Hepatic stellate cell (primary cell): ENCODE measurements around the gene YAE1.

Experiments used
- DNase-seq: peaks from one replicate; pipeline ENCODE4 v3.0.0; 2011; ENCODE audit warnings: low spot score

YAE1 gene

DNA sequence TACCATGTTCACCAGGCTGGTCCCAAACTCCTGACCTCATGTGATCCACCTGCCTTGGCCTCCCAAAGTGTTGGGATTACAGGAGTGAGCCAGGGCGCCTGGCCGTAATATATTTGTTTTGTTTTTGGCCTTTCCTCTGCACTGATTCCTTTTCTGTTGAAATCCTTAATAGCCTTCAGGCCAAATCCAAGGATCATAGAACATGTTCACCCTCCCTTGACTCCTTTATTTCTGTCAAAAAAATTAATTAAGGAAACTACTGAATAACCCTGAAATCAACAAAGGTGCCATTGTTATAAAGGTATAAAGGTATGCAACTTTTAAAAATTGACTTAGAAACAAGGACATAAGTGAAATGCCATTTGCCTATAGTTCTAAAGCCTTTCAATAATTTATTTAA is 41.7 kb downstream of the YAE1 start:
- no peak for DNase-seq

DNA sequence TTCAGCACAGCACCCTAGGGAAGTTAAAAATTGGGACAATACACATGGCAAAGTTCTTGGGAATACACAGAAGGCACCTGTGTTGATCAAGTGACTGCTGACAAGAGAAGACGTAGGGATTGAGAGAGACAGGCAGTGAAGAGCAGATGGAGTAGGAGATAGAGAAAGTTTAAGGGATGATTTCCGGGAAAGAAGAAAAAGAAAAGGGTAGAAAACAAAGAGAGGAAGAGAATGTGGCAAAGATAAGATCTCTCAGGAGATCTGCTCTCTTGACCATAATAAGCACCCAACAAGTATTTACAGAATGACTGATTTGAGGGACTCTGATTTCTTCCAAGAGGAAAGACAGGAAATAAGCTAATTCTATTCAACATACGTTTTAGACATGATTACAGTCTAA is 42.1 kb downstream of the YAE1 start:
- DNase-seq: no peak

DNA sequence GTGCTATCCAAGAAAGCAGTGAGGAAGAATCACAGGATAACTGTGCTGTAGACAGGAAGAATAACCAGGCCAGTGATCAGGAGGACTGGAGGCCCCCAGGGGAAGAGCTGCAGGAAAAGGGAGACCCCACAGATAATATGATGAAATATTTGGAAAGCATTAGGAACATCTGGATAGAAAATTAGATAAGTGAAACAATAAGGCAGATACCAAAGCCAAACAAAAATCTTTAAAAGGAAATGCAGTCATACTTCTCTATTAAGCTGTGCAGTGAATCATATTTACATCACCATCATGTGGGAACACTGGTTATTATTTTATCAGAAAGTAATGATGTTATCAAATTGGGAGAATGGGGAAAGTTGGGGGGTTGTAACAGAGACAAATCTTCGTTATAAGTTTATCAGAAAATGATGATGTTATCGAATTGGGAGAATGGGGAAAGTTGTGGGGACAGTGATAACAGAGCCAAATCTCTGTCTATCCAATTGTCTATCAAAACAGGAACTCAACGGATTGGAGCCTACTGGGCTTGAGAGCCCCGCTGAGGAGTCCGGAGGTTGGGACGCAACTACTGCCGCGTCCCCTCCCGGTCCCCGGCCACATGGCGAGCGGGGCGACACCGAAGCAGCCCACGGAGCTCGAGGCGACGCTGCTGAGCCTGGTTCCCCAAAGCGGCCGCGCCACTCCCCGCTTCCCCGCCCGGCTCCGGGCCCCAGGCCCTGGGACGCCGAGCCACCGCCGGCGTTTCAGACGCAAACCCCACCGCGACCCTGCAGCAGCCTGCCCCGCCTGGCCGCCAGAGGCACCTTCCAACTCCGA is 43.1 kb downstream of the YAE1 start:
- peak; percentile 70 for DNase-seq

DNA sequence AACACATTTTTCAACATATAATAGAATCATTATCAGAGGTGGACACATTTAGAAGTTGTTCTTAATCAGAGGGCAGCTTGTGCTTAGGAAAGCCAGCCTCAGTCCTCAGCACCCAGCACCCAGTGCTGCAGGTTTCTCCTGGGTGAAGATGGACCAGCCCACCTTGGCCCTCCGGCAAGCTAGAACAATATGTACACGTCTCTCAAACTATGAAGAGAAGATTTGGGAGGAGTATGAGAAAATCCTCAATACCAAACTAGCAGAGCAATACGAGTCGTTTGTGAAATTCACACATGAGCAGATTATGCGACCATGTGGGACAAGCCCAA is 43.7 kb downstream of the YAE1 start:
- no peak for DNase-seq

DNA sequence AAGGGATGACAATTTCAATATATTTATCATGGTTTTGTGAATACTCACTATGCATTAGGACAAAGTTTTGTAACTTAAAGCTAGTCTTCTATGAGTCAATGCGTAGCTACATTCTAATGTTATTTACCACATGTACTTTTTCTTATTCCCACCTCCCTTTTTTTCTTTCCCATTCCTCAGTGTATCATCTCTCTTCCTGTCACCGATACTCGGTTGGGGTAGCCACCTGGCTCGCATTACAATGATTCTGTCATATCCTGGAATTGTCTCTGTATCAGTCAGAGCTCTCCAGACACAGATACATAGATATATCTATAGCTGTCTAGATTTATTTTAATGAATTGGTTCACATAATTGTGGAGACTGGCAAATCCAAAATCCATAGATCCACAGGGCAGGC is 47.4 kb downstream of the YAE1 start:
- no peak for DNase-seq

DNA sequence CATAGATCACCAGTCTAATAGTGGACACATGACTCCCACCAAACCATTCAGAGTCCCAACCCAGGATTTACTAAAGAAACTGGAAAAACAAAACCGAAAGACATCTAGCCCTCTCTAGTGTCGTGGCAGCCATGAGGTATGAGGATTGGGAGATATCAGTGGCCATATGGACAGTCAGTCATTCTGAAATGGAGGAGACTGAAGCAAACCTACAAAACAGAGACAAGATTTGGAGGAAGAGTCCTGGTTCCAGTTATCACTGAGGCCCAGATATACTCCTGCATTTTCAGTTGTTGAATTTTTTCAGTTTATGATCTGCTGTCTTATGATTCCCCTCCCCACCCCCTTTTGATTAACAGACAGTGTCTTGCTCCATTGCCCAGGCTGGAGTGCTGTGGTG is 48.1 kb downstream of the YAE1 start:
- no peak for DNase-seq

DNA sequence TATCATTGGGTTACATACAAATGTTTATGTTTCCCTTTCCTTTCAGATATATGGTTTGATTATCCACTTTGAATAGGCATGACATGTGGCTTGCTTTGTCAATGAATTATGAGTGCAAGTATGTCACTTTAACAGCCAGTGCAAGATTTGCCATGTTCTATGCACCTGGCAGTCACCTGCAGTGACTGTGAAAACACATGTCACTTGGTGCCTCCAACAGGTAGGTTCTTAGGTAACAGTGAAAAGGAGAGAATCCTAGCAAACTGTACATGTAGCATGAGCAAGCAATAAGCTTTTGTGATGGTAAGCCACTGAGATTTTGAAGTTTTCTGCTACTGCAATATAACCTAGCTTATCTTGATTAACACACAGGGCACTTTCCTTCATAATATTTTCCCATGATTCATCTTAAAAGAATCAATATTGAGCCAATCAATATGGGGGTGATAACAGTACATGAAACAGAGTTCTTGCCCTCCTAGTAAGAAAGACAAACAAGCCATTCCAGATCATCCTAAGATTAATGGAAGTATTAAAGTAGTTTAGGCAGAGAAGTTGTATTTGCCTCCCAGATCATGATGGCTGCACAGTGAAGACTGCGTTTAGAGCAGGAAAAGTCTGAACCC is 49.3 kb downstream of the YAE1 start:
- no peak for DNase-seq

DNA sequence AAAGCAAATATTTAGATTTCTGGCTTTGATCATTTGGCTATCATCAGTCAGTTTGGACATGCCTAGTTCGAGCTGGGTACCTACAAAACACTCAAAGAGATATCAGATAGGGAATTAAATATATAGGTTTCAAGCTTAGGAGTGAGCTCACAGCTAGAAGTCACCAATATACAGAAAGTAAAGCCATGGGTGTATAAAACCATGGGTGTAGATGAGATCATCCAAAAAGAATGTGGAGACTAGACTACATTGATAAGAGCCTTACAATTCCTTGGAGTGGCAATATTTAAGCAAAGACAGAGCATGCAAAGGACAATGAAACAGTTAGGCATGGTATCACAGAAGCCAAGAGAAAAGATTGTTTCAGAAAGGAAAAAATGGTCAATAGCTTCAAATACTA is 49.9 kb downstream of the YAE1 start:
- no peak for DNase-seq

DNA sequence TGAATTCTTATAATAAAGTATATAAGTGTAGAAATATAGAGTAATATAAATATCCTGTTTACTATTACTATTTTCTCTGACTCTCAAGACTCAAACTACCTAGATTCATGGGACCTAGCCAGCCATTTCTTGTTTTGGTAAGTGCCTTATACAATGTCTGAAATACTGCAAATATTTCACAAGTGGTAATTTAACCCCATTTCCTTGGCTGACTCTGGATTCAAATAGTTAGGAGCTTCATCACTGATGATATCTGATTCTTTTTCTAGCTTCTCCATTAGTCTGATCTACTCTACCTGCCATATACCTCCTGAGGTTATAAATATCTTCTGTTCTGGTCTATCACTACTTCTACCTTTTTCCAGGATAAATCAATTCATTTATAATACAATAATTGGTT is 50.8 kb downstream of the YAE1 start:
- DNase-seq: no peak

DNA sequence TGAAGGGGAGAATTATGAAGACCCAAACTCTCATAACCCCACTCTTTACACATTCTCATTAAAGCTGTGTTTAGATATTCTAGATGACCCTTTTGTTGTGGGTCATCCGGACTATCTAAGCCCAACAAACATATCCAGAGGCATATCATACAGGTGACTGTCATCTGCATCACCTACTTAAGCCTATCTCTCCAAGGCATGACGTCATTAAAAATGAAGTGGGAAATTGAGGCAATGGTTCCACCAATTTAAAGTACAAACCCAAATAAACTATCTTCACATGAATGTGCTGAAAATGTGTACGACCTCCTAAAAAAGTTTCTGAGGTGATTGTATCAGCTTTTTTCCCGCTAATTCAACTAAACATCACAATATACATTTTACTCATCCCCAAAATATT is 52.7 kb downstream of the YAE1 start:
- DNase-seq: no peak

DNA sequence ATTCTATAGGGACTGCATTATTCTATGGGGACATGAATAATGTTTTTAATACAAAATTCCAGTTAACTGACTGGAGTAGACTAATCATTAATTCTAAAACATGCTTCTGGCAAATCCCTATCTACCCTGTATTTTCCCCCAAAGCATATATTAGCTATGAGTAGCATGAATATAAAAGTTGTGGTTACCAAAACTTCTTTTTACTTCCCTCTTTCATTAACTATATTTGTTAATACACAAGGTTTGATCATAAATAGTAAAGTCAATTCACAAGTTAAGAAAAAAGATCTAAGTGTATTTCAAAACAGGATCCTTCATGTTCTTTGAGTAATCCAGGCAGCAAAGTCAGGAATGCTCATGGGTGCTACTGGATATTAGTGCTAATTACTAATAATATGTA is 54.3 kb downstream of the YAE1 start:
- no peak for DNase-seq

DNA sequence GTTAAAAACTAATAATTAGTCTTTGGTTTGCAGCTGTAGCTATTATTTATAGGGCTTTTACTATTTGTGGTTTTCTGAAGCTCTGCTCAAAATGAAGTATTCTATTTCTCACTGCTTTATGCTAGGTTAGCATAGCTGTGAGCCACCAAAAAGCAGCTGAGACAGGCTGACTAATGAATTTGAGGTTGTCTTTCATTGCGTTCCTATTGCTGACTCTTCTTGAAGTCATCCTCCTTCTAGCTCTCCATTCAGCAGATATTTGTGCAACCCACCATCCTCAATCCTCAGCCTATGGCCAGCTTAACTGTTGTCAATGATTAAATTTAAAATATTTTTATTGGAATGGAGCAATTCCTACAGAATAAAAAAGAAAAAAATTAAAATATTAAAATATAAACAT is 55.1 kb downstream of the YAE1 start:
- peak; percentile 81 for DNase-seq

DNA sequence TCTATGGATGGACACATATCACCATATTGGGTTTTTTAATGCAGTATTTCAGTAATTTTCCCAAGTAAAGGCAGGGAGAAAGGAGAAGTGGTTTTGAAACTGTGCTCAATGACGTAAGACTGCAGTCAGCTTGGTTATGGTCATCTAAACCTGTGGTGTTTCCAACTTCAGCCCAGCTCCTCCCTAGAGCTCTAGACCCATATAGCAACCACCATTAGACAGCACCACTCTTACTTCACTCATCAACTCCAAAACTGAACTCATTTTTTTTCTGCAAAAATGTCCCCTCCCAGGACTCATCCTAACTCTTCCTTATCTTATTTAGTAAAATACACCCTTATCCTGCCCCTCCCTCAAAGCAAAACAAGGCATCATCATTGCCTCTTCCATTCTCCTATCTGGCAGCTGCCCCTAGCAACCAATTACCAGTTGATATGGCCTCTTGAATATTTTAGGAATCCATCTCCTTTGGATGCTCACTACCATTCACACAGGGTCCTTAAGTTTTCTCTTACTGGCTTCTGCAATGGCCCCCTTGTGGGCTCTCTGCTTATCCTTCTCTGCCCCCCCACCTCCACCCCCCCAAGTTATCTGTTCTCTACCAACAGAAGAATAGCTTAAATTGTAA is 55.7 kb downstream of the YAE1 start:
- DNase-seq: no peak
